GM23338 (cell line): ENCODE measurements around the gene TARS3.

Source experiments
- CREB1 ChIP-seq: fragments of 250-450 bp; sonication (Bioruptor Pico); IDR thresholded peaks from 2 replicates; pipeline ENCODE4 v1.5.0; 2020; ENCODE audit warnings: low read depth, mild to moderate bottlenecking, moderate library complexity
- EZH2 ChIP-seq: fragments of 200-600 bp; sonication (generic); IDR thresholded peaks from one replicate; pipeline ENCODE4 v1.8.0; 2017; ENCODE audit warnings: antibody characterized with exemption, mild to moderate bottlenecking, low read depth; ENCODE audit not compliant: unreplicated experiment
- EZH2phosphoT487 ChIP-seq: fragments of 200-600 bp; sonication (generic); IDR thresholded peaks from one replicate; pipeline ENCODE4 v1.8.1; 2018; ENCODE audit warnings: antibody characterized with exemption; ENCODE audit not compliant: unreplicated experiment
- JUNB ChIP-seq: IDR thresholded peaks from one replicate; pipeline ENCODE4 v1.6.1; 2016; ENCODE audit warnings: antibody characterized with exemption; ENCODE audit not compliant: unreplicated experiment
- NANOG ChIP-seq: IDR thresholded peaks from 2 replicates; pipeline ENCODE4 v1.6.1; 2016; ENCODE audit warnings: antibody characterized with exemption, borderline replicate concordance
- POLR2AphosphoS5 ChIP-seq: IDR thresholded peaks from 2 replicates; pipeline ENCODE4 v1.6.1; 2016; ENCODE audit warnings: antibody characterized with exemption, low read depth
- ZNF114 ChIP-seq: fragments of 250-450 bp; sonication (Bioruptor Pico); IDR thresholded peaks from 2 replicates; pipeline ENCODE4 v1.5.0; 2020; ENCODE audit warnings: mild to moderate bottlenecking, moderate library complexity
- ZNF331 ChIP-seq: fragments of 250-450 bp; sonication (Bioruptor Pico); IDR thresholded peaks from 2 replicates; pipeline ENCODE4 v1.5.0; 2020; ENCODE audit warnings: low read depth, mild to moderate bottlenecking, moderate library complexity
- TF ChIP-seq, protein P1 (sequence below), 2 experiments: fragments of 200-600 bp in 1 of 2; sonication (generic) in 1 of 2; conservative IDR thresholded peaks; 2 replicates each; pipeline versions ENCODE4 v1.5.1 to v1.6.1; 2016 to 2017; ENCODE audit warnings: antibody characterized with exemption in 2 of 2, low read depth in 2 of 2, mild to moderate bottlenecking in 2 of 2, moderate library complexity in 1 of 2
- TF ChIP-seq, protein P2 (sequence below): IDR thresholded peaks from 2 replicates; pipeline ENCODE4 v1.6.1; 2016; ENCODE audit warnings: antibody characterized with exemption
- TF ChIP-seq, protein P3 (sequence below): IDR thresholded peaks from one replicate; pipeline ENCODE4 v1.6.1; 2018; ENCODE audit warnings: antibody characterized with exemption; ENCODE audit not compliant: unreplicated experiment
- TF ChIP-seq, protein P4 (sequence below): fragments of 250-450 bp; sonication (Bioruptor Pico); IDR thresholded peaks from 2 replicates; pipeline ENCODE4 v1.5.0; 2020; ENCODE audit warnings: mild to moderate bottlenecking, moderate library complexity

DNA sequence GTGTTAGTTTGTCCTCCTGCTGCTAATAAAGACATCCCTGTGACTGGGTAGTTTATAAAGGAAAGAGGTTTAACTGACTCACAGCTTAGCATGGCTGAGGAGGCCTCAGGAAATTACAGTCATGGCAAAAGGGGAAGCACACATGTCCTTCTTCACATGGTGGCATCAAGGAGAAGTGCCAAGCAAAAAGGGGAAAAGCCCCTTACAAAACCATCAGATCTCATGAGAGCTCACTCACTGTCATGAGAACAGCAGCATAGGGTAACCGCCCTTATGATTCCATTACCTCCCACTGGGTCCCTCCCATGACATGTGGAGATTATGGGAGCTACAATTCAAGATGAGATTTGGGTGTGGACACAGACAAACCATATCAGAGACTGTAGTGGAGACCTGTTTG lies 99.1 kb downstream of the TARS3 start:
- TF ChIP-seq EZH2phosphoT487: no peak
- no peak for TF ChIP-seq CREB1
- TF ChIP-seq, protein P1, sequence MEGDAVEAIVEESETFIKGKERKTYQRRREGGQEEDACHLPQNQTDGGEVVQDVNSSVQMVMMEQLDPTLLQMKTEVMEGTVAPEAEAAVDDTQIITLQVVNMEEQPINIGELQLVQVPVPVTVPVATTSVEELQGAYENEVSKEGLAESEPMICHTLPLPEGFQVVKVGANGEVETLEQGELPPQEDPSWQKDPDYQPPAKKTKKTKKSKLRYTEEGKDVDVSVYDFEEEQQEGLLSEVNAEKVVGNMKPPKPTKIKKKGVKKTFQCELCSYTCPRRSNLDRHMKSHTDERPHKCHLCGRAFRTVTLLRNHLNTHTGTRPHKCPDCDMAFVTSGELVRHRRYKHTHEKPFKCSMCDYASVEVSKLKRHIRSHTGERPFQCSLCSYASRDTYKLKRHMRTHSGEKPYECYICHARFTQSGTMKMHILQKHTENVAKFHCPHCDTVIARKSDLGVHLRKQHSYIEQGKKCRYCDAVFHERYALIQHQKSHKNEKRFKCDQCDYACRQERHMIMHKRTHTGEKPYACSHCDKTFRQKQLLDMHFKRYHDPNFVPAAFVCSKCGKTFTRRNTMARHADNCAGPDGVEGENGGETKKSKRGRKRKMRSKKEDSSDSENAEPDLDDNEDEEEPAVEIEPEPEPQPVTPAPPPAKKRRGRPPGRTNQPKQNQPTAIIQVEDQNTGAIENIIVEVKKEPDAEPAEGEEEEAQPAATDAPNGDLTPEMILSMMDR (conservative IDR thresholded peaks at IDR 0.05; ENCODE audit: low read depth in 2 of 2): no peak
- TF ChIP-seq, protein P2, sequence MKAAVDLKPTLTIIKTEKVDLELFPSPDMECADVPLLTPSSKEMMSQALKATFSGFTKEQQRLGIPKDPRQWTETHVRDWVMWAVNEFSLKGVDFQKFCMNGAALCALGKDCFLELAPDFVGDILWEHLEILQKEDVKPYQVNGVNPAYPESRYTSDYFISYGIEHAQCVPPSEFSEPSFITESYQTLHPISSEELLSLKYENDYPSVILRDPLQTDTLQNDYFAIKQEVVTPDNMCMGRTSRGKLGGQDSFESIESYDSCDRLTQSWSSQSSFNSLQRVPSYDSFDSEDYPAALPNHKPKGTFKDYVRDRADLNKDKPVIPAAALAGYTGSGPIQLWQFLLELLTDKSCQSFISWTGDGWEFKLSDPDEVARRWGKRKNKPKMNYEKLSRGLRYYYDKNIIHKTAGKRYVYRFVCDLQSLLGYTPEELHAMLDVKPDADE: no peak
- TF ChIP-seq EZH2: no peak
- no peak for TF ChIP-seq POLR2AphosphoS5
- TF ChIP-seq ZNF331 (CRISPR knock-in tag): no peak
- TF ChIP-seq NANOG: no peak
- TF ChIP-seq, protein P3, sequence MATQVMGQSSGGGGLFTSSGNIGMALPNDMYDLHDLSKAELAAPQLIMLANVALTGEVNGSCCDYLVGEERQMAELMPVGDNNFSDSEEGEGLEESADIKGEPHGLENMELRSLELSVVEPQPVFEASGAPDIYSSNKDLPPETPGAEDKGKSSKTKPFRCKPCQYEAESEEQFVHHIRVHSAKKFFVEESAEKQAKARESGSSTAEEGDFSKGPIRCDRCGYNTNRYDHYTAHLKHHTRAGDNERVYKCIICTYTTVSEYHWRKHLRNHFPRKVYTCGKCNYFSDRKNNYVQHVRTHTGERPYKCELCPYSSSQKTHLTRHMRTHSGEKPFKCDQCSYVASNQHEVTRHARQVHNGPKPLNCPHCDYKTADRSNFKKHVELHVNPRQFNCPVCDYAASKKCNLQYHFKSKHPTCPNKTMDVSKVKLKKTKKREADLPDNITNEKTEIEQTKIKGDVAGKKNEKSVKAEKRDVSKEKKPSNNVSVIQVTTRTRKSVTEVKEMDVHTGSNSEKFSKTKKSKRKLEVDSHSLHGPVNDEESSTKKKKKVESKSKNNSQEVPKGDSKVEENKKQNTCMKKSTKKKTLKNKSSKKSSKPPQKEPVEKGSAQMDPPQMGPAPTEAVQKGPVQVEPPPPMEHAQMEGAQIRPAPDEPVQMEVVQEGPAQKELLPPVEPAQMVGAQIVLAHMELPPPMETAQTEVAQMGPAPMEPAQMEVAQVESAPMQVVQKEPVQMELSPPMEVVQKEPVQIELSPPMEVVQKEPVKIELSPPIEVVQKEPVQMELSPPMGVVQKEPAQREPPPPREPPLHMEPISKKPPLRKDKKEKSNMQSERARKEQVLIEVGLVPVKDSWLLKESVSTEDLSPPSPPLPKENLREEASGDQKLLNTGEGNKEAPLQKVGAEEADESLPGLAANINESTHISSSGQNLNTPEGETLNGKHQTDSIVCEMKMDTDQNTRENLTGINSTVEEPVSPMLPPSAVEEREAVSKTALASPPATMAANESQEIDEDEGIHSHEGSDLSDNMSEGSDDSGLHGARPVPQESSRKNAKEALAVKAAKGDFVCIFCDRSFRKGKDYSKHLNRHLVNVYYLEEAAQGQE: no peak
- TF ChIP-seq, protein P4, sequence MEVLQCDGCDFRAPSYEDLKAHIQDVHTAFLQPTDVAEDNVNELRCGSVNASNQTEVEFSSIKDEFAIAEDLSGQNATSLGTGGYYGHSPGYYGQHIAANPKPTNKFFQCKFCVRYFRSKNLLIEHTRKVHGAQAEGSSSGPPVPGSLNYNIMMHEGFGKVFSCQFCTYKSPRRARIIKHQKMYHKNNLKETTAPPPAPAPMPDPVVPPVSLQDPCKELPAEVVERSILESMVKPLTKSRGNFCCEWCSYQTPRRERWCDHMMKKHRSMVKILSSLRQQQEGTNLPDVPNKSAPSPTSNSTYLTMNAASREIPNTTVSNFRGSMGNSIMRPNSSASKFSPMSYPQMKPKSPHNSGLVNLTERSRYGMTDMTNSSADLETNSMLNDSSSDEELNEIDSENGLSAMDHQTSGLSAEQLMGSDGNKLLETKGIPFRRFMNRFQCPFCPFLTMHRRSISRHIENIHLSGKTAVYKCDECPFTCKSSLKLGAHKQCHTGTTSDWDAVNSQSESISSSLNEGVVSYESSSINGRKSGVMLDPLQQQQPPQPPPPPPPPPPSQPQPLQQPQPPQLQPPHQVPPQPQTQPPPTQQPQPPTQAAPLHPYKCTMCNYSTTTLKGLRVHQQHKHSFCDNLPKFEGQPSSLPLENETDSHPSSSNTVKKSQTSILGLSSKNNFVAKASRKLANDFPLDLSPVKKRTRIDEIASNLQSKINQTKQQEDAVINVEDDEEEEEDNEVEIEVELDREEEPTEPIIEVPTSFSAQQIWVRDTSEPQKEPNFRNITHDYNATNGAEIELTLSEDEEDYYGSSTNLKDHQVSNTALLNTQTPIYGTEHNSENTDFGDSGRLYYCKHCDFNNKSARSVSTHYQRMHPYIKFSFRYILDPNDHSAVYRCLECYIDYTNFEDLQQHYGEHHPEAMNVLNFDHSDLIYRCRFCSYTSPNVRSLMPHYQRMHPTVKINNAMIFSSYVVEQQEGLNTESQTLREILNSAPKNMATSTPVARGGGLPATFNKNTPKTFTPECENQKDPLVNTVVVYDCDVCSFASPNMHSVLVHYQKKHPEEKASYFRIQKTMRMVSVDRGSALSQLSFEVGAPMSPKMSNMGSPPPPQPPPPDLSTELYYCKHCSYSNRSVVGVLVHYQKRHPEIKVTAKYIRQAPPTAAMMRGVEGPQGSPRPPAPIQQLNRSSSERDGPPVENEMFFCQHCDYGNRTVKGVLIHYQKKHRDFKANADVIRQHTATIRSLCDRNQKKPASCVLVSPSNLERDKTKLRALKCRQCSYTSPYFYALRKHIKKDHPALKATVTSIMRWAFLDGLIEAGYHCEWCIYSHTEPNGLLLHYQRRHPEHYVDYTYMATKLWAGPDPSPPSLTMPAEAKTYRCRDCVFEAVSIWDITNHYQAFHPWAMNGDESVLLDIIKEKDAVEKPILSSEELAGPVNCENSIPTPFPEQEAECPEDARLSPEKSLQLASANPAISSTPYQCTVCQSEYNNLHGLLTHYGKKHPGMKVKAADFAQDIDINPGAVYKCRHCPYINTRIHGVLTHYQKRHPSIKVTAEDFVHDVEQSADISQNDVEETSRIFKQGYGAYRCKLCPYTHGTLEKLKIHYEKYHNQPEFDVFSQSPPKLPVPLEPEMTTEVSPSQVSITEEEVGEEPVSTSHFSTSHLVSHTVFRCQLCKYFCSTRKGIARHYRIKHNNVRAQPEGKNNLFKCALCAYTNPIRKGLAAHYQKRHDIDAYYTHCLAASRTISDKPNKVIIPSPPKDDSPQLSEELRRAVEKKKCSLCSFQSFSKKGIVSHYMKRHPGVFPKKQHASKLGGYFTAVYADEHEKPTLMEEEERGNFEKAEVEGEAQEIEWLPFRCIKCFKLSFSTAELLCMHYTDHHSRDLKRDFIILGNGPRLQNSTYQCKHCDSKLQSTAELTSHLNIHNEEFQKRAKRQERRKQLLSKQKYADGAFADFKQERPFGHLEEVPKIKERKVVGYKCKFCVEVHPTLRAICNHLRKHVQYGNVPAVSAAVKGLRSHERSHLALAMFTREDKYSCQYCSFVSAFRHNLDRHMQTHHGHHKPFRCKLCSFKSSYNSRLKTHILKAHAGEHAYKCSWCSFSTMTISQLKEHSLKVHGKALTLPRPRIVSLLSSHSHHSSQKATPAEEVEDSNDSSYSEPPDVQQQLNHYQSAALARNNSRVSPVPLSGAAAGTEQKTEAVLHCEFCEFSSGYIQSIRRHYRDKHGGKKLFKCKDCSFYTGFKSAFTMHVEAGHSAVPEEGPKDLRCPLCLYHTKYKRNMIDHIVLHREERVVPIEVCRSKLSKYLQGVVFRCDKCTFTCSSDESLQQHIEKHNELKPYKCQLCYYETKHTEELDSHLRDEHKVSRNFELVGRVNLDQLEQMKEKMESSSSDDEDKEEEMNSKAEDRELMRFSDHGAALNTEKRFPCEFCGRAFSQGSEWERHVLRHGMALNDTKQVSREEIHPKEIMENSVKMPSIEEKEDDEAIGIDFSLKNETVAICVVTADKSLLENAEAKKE (CRISPR knock-in tag): no peak
- TF ChIP-seq ZNF114: no peak
- no peak for TF ChIP-seq JUNB
